SK-N-SH (cell line): ENCODE measurements around the gene ENTPD8. TPM values are rescaled to one million over a fixed set of nuclear protein-coding genes. Genes with fewer than 3 reads are reported as not detected.

Source experiments
- CTCF ChIA-PET: fragments of 300-600, 350-600 bp; formaldehyde crosslinking; extraction: SDS; loops from one replicate; lab custom pipeline; 2021; lab: Yijun Ruan, JAX
- POLR2A ChIA-PET: fragments of 350-600 bp; sonication (Branson Sonifier 250); formaldehyde crosslinking; extraction: SDS; loops from one replicate; lab custom pipeline; 2020; ENCODE audit warnings: antibody characterized with exemption, inconsistent platforms; lab: Yijun Ruan, JAX
- DNase-seq: peaks from one replicate; pipeline ENCODE4 v3.0.0; 2012
- H2AFZ ChIP-seq: fragments of 200-600 bp; sonication (generic); 2 replicates; pipeline ENCODE4 v1.8.1; 2016; ENCODE audit warnings: antibody characterized with exemption, mild to moderate bottlenecking, low read depth
- H3F3A ChIP-seq: fragments of 200-600 bp; sonication (generic); replicated peaks from 2 replicates; pipeline ENCODE3; 2016; ENCODE audit warnings: antibody characterized with exemption, mild to moderate bottlenecking; ENCODE audit not compliant: insufficient read depth
- H3K27ac ChIP-seq, 2 experiments: fragments of 200-500 bp in 1 of 2; fragments of 200-600 bp in 1 of 2; sonication (Bioruptor generic) in 1 of 2; sonication (generic), shearing (Covaris generic) in 1 of 2; 2 replicates each; pipeline versions ENCODE4 v1.5.1 to v1.6.1; 2014 to 2016; ENCODE audit warnings: low read depth in 2 of 2, inconsistent platforms in 1 of 2, low read length in 1 of 2, mild to moderate bottlenecking in 1 of 2, mixed read lengths in 1 of 2
- H3K27me3 ChIP-seq: fragments of 200-600 bp; sonication (generic), shearing (Covaris generic); 2 replicates; pipeline ENCODE4 v1.6.1; 2016; ENCODE audit warnings: mixed run types; ENCODE audit not compliant: insufficient read depth
- H3K36me3 ChIP-seq, 2 experiments: fragments of 200-500 bp in 1 of 2; fragments of 200-600 bp in 1 of 2; sonication (Bioruptor generic) in 1 of 2; sonication (generic) in 1 of 2; replicated peaks in 1 of 2; 2 replicates each; pipeline versions ENCODE3 to v1.5.1; 2014 to 2016; ENCODE audit warnings: low read length in 1 of 2, mild to moderate bottlenecking in 1 of 2; ENCODE audit not compliant: insufficient read depth in 2 of 2, control insufficient read depth in 1 of 2
- H3K4me1 ChIP-seq, 2 experiments: fragments of 200-500 bp in 1 of 2; fragments of 200-600 bp in 1 of 2; sonication (Bioruptor generic) in 1 of 2; sonication (generic), shearing (Covaris generic) in 1 of 2; 2 replicates each; pipeline versions ENCODE4 v1.5.1 to v1.6.1; 2014 to 2016; ENCODE audit warnings: low read depth in 1 of 2, low read length in 1 of 2, mixed run types in 1 of 2; ENCODE audit not compliant: insufficient read depth in 2 of 2, control insufficient read depth in 1 of 2
- H3K4me2 ChIP-seq: fragments of 200-600 bp; sonication (generic), shearing (Covaris generic); 2 replicates; pipeline ENCODE4 v1.6.1; 2017; ENCODE audit warnings: mixed run types
- H3K4me3 ChIP-seq, 2 experiments: fragments of 200-500 bp in 1 of 2; fragments of 200-600 bp in 1 of 2; sonication (Bioruptor generic) in 1 of 2; sonication (generic), shearing (Covaris generic) in 1 of 2; 2 replicates each; pipeline versions ENCODE4 v1.5.1 to v1.8.1; 2014 to 2016; ENCODE audit warnings: low read depth in 2 of 2, inconsistent platforms in 1 of 2, low read length in 1 of 2, mild to moderate bottlenecking in 1 of 2, mixed read lengths in 1 of 2, moderate library complexity in 1 of 2
- H3K79me2 ChIP-seq: fragments of 200-600 bp; sonication (generic); 2 replicates; pipeline ENCODE4 v1.8.1; 2017; ENCODE audit warnings: mild to moderate bottlenecking; ENCODE audit not compliant: insufficient read depth
- H3K9ac ChIP-seq: fragments of 200-600 bp; sonication (generic); 2 replicates; pipeline ENCODE4 v1.6.1; 2017; ENCODE audit warnings: mixed run types
- H3K9me2 ChIP-seq: fragments of 200-600 bp; sonication (generic); 2 replicates; pipeline ENCODE4 v1.6.1; 2017; ENCODE audit warnings: mixed run types
- H3K9me3 ChIP-seq: fragments of 200-600 bp; sonication (generic); 2 replicates; pipeline ENCODE4 v1.6.1; 2017; ENCODE audit warnings: mixed run types, mild to moderate bottlenecking, moderate library complexity
- H4K20me1 ChIP-seq: fragments of 200-600 bp; sonication (generic); 2 replicates; pipeline ENCODE4 v1.6.1; 2017; ENCODE audit warnings: mild to moderate bottlenecking, mixed run types; ENCODE audit not compliant: insufficient read depth
- EZH2phosphoT487 ChIP-seq: fragments of 200-600 bp; sonication (generic); IDR thresholded peaks from 2 replicates; pipeline ENCODE4 v1.6.1; 2017; ENCODE audit warnings: low read depth, mixed run types, mild to moderate bottlenecking, antibody characterized with exemption, moderate library complexity, borderline replicate concordance
- FOSL2 ChIP-seq: IDR thresholded peaks from 2 replicates; pipeline ENCODE4 v1.4.0; 2012; ENCODE audit warnings: low read depth, mild to moderate bottlenecking, moderate library complexity, borderline replicate concordance
- GATA2 ChIP-seq: sonication (generic); formaldehyde crosslinking; IDR thresholded peaks from 2 replicates; pipeline ENCODE4 v1.5.0; 2020; ENCODE audit warnings: mild to moderate bottlenecking, missing genetic modification reagents
- NRF1 ChIP-seq: IDR thresholded peaks from 2 replicates; pipeline ENCODE4 v1.6.1; 2012; ENCODE audit warnings: low read depth, mild to moderate bottlenecking, low read length
- RAD21 ChIP-seq: IDR thresholded peaks from 2 replicates; pipeline ENCODE4 v1.6.1; 2012; ENCODE audit warnings: mild to moderate bottlenecking, low read length
- RFX5 ChIP-seq: IDR thresholded peaks from 2 replicates; pipeline ENCODE4 v1.6.1; 2012; ENCODE audit warnings: mild to moderate bottlenecking, improper control_type of control experiment, low read length
- SIN3A ChIP-seq: IDR thresholded peaks from 2 replicates; pipeline ENCODE4 v1.6.1; 2012; ENCODE audit warnings: low read depth, mild to moderate bottlenecking, low read length, moderate library complexity, borderline replicate concordance
- TAF1 ChIP-seq: IDR thresholded peaks from 2 replicates; pipeline ENCODE4 v1.6.1; 2012; ENCODE audit warnings: low read depth, mild to moderate bottlenecking, low read length, moderate library complexity, borderline replicate concordance
- YY1 ChIP-seq: IDR thresholded peaks from 2 replicates; pipeline ENCODE4 v1.4.0; 2012; ENCODE audit warnings: low read depth, mild to moderate bottlenecking
- WGBS: methylation state at CpG from one replicate; pipeline ENCODE4 v1.1.6; 2017; ENCODE audit warnings: low lambda C conversion rate; 5-methylcytosine and 5-hydroxymethylcytosine counted together
- polyA plus RNA-seq, 3 experiments: library from polyadenylated mRNA; depleted of rRNA; stranded (reverse); fragments of >200 nt; gene quantifications; 2 replicates each; pipeline ENCODE4 v1.2.3, GENCODE V29; 2012
- TF ChIP-seq, protein P1 (sequence below): fragments of 200-600 bp; sonication (generic); IDR thresholded peaks from 2 replicates; pipeline ENCODE4 v1.6.1; 2017; ENCODE audit warnings: antibody characterized with exemption, mild to moderate bottlenecking, moderate library complexity

The ENTPD8 gene
- polyA plus RNA-seq, 1 of the 3 experiments (the other 2 are of a cell fraction): 0.30 TPM

DNA sequence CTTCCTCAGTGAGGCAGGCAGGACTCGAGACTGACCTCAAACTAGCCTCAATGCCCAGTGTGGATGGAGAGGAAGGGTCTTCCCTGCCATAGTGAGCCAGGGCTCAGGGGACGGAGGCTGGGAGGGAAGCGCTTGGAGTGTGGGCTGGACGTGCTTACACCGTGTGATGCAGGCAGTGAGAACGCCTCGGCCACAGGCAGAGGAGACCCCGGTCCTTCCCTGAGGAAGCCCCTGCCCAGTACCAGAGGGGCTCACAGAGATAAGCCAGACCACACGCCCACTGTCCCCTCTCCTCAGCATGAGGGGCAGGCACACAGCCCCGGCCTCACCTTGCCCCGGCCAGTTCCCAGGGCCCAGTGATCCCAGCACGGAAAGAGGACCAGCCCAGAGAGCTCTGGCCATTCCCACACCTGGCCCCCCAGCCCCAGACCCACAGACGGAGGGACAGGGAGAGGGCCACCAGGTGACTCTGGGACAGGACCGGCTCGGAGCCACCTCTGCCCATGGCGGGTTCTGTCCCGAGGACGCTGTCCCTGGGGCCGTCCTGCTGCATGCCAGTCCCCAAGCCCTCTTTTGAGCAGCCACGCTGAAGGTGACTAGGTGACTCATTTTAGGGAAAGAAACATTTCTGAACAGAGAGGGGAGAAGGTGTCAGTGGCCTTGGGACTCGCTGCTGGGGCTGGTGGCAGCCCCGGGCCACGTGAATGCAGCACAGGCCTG is 24.0 kb upstream of the ENTPD8 start:
- no peak overlapping the region for H3K9ac ChIP-seq
- 83% methylated on average over 10 of the region's 23 CpGs for WGBS
- no peak overlapping the region for H2AFZ ChIP-seq
- CTCF ChIA-PET: no interaction called here
- H3K36me3 ChIP-seq: no peaks in the 10 kb centered on the region
- no peak overlapping the region for H3K27ac ChIP-seq
- no peaks in the 10 kb centered on the region for H3K9me2 ChIP-seq
- H3K27me3 ChIP-seq: no peaks in the 10 kb centered on the region
- POLR2A ChIA-PET: no interaction called here
- H4K20me1 ChIP-seq: no peaks in the 10 kb centered on the region
- TF ChIP-seq YY1 (no peak), FOSL2 (no peak), TAF1 (no peak), RAD21 (no peak), NRF1 (no peak), GATA2 (CRISPR knock-in tag) (no peak)
- TF ChIP-seq, protein P1, sequence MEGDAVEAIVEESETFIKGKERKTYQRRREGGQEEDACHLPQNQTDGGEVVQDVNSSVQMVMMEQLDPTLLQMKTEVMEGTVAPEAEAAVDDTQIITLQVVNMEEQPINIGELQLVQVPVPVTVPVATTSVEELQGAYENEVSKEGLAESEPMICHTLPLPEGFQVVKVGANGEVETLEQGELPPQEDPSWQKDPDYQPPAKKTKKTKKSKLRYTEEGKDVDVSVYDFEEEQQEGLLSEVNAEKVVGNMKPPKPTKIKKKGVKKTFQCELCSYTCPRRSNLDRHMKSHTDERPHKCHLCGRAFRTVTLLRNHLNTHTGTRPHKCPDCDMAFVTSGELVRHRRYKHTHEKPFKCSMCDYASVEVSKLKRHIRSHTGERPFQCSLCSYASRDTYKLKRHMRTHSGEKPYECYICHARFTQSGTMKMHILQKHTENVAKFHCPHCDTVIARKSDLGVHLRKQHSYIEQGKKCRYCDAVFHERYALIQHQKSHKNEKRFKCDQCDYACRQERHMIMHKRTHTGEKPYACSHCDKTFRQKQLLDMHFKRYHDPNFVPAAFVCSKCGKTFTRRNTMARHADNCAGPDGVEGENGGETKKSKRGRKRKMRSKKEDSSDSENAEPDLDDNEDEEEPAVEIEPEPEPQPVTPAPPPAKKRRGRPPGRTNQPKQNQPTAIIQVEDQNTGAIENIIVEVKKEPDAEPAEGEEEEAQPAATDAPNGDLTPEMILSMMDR: no peak
- TF ChIP-seq, all 33 proteins: peak for 0
- DNase-seq: no peak
- Histone ChIP-seq H3K4me1 (no peaks in the 10 kb centered on the region; a peak in 1 of 4 replicates), H3K79me2 (no peaks in the 10 kb centered on the region), H3K9me3 (no peaks in the 10 kb centered on the region), H3F3A (no peaks in the 10 kb centered on the region), H3K4me3 (no peak overlapping the region), H3K4me2 (no peak overlapping the region)

DNA sequence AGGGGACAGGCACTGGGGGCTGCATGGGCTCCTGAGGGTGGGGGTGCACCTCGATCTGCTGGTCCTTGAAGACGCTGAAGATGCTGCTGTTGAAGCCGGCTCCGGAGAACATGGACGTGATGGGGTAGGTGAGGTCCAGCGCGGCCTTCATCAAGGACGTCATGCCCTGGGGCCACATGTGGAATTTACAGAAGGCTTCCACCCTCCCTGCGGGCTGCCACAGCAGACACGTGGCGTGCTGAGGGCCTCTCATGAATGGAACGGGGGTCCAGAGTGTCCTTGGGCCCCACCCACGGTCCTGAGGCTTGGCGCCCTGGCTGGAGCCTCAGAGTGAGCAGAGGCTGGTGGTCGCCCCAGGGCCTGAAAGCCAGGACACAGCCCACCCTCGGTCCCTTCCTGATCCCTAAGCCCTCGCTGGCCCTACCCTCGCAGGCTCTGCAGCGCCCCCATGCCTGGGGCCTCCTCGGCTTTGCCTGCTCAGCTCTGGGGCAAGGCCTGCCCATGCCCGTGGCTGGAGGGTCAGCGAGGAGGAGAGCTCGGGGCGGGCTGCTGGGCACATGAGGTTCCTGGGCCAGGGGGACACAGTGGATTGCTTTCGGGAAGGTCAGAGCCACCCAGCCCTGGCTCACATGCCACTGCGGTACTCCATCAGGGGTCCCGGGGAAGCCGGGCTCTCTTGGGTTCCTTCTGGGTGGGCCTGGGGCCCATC is 23.3 kb upstream of the ENTPD8 start:
- no peaks in the 10 kb centered on the region for H3F3A ChIP-seq
- no peaks in the 10 kb centered on the region for H4K20me1 ChIP-seq
- no peaks in the 10 kb centered on the region for H3K36me3 ChIP-seq
- H3K4me2 ChIP-seq: no peak overlapping the region
- CTCF ChIA-PET: interaction anchor here (1.4 kb wide), 1 partner anchor 42 kb away, joined by 3 read pairs; the partner anchor contains the start of gene EXD3
- POLR2A ChIA-PET: no interaction called here
- H3K9me2 ChIP-seq: no peaks in the 10 kb centered on the region
- no peak for DNase-seq
- no peaks in the 10 kb centered on the region for H3K79me2 ChIP-seq
- H3K9me3 ChIP-seq: no peaks in the 10 kb centered on the region
- 89% methylated on average over 11 of the region's 28 CpGs for WGBS
- H3K9ac ChIP-seq: no peak overlapping the region
- no peak overlapping the region for H3K27ac ChIP-seq
- H3K27me3 ChIP-seq: no peaks in the 10 kb centered on the region
- H3K4me1 ChIP-seq: peaks cover 3 to 4% of the 10 kb centered on the region in 2 experiments; a peak in 2 of 4 replicates
- no peak for TF ChIP-seq EZH2phosphoT487
- no peak for TF ChIP-seq SIN3A
- TF ChIP-seq YY1: no peak
- TF ChIP-seq RFX5: no peak
- H2AFZ ChIP-seq: no peak overlapping the region
- H3K4me3 ChIP-seq: no peak overlapping the region
